Right lobe of liver (tissue), 6 donors: ENCODE measurements around the gene UBE3B. TPM values are rescaled to one million over a fixed set of nuclear protein-coding genes. Genes with fewer than 3 reads are reported as not detected.

ENCODE experiments used
- ATAC-seq, 4 donors: fragments of 200-7000 bp; cut with Tn5 transposase; one replicate each; pipeline ENCODE4 v1.9.1; 2020; ENCODE audit warnings: mild to moderate bottlenecking in 4 of 4, moderate library complexity in 4 of 4
- DNase-seq, 3 donors: peaks; one replicate each; pipeline ENCODE4 v3.0.0-alpha.2; 2020
- H3K27ac ChIP-seq, 3 donors: fragments of 200-600 bp; one replicate each; pipeline ENCODE4 v1.8.0; 2022
- H3K27me3 ChIP-seq, 2 donors: fragments of 200-600 bp; one replicate each; pipeline ENCODE4 v1.8.0; 2022
- H3K36me3 ChIP-seq, 4 donors: fragments of 200-600 bp; sonication (generic) in 1 of 4; one replicate each; pipeline versions ENCODE4 v1.5.1 to v1.8.0; 2017 to 2022; ENCODE audit warnings: control low read depth in 1 of 4
- H3K4me1 ChIP-seq, 4 donors: fragments of 200-600 bp; sonication (generic) in 1 of 4; one replicate each; pipeline versions ENCODE4 v1.5.1 to v1.8.0; 2017 to 2022; ENCODE audit warnings: control low read depth in 1 of 4
- H3K4me3 ChIP-seq, 3 donors: fragments of 200-600 bp; one replicate each; pipeline ENCODE4 v1.8.0; 2022
- H3K9me3 ChIP-seq, 4 donors: fragments of 200-600 bp; sonication (generic) in 1 of 4; one replicate each; pipeline versions ENCODE4 v1.5.1 to v1.8.0; 2017 to 2022; ENCODE audit warnings: control low read depth in 1 of 4
- CTCF ChIP-seq, 4 donors: fragments of 200-600 bp in 3 of 4; fragments of 450-650 bp in 1 of 4; IDR thresholded peaks; one replicate each; pipeline versions ENCODE4 v1.5.1 to v1.8.0; 2016 to 2022; ENCODE audit warnings: antibody characterized with exemption in 4 of 4, mild to moderate bottlenecking in 2 of 4
- POLR2A ChIP-seq: fragments of 450-650 bp; IDR thresholded peaks from one replicate; pipeline ENCODE4 v1.6.1; 2017; ENCODE audit warnings: antibody characterized with exemption, mild to moderate bottlenecking
- WGBS: methylation state at CpG from one replicate; pipeline ENCODE4 v1.1.6; 2018; ENCODE audit warnings: low coverage, low lambda C conversion rate; ENCODE audit not compliant: insufficient coverage; ENCODE audit errors: missing lambda C conversion rate; 5-methylcytosine and 5-hydroxymethylcytosine counted together
- intact Hi-C, 2 donors: fragments of 100-400 bp; cut with DNase I; formaldehyde crosslinking; loops; one replicate each; pipeline versions ENCODE4 v1.11.2 to v1.14.1; 2022
- total RNA-seq, 6 experiments: library from RNA; depleted of rRNA in 2 of 6; stranded (reverse); fragments of >200 nt in 2 of 6; fragmentation: NEBNext Ultra II Directional in 3 of 6; extraction: Animal tissue kit (Norgen Biotek cat#: 25700) in 3 of 6; gene quantifications; one replicate each; pipeline versions ENCODE4 v1.1.0 to v1.2.4, GENCODE V29; 2016 to 2023
- donor health status: DM: no; HTN: yes; CAD: no.
- donor health status: DM: no; HTN: no; CAD: no.
- donor health status: DM: no; HTN: no; CAD: no.
- donor health status: DM: no; HTN: yes; CAD: no.
- donor health status: DM: no; HTN: yes; CAD: no.

Gene UBE3B
- total RNA-seq, 6 experiments from 2014 or later, result 15.3 to 31.8 (median 22.5) TPM

GRCh38 chr12:109491671-109492070, 14.2 kb downstream of the UBE3B start:
- no peaks in the 10 kb centered on the region for H3K27me3 ChIP-seq
- H3K27ac ChIP-seq, result no peak overlapping the region
- no peaks in the 10 kb centered on the region for H3K4me1 ChIP-seq
- no peaks in the 10 kb centered on the region for H3K9me3 ChIP-seq
- TF ChIP-seq CTCF (IDR thresholded peaks at IDR 0.05) (no peak), POLR2A (no peak)
- peaks cover 4 to 61% (median 41%) of the 10 kb centered on the region in 4 donors for H3K36me3 ChIP-seq
- 100% methylated on average over 4 of the region's 4 CpGs for WGBS
- intact Hi-C loops, result no loop called here
- no peak overlapping the region for H3K4me3 ChIP-seq
- DNase-seq, result no peak
- no peak for ATAC-seq

GRCh38 chr12:109492371-109492770, 14.9 kb downstream of the UBE3B start:
- peaks cover 4 to 59% (median 35%) of the 10 kb centered on the region in 4 donors for H3K36me3 ChIP-seq
- no peak for TF ChIP-seq CTCF (IDR thresholded peaks at IDR 0.05)
- TF ChIP-seq POLR2A, result no peak
- H3K27me3 ChIP-seq, result no peaks in the 10 kb centered on the region
- no peak overlapping the region for H3K4me3 ChIP-seq
- no peak for DNase-seq
- WGBS, result 93% methylated on average over 4 of the region's 5 CpGs
- H3K9me3 ChIP-seq, result no peaks in the 10 kb centered on the region
- H3K27ac ChIP-seq, result no peak overlapping the region
- intact Hi-C loops, result no loop called here
- ATAC-seq, result peak in 1 of 4 donors; percentile 50
- no peaks in the 10 kb centered on the region for H3K4me1 ChIP-seq

- ATAC-seq (no peak), DNase-seq (no peak)
- Histone ChIP-seq H3K27ac (no peak overlapping the region), H3K27me3 (no peaks in the 10 kb centered on the region), H3K4me3 (no peak overlapping the region), H3K9me3 (no peaks in the 10 kb centered on the region), H3K36me3 (peaks cover 4 to 59% (median 32%) of the 10 kb centered on the region in 4 donors), H3K4me1 (no peaks in the 10 kb centered on the region)
- intact Hi-C loops, result no loop called here
- TF ChIP-seq CTCF (IDR thresholded peaks at IDR 0.05) (no peak), POLR2A (no peak)
Observed at GRCh38 chr12:109493090-109493489, 15.7 kb downstream of the UBE3B start.

- Histone ChIP-seq H3K9me3 (no peaks in the 10 kb centered on the region), H3K36me3 (peaks cover 3 to 59% (median 31%) of the 10 kb centered on the region in 4 donors), H3K27me3 (no peaks in the 10 kb centered on the region), H3K27ac (no peak overlapping the region), H3K4me3 (no peak overlapping the region), H3K4me1 (no peaks in the 10 kb centered on the region)
- TF ChIP-seq POLR2A (no peak), CTCF (IDR thresholded peaks at IDR 0.05) (no peak)
- no CpG with 5 or more reads among the region's 1 CpG for WGBS
- ATAC-seq, result no peak
- intact Hi-C loops, result no loop called here
- no peak for DNase-seq
Observed at GRCh38 chr12:109493938-109494337, 16.5 kb downstream of the UBE3B start.

GRCh38 chr12:109494348-109494881, 17.0 kb downstream of the UBE3B start:
- 80% methylated on average over 4 of the region's 7 CpGs for WGBS

More at GRCh38 chr12:109494348-109494881, 17.0 kb downstream of the UBE3B start:
- Histone ChIP-seq H3K36me3 (peaks cover 0 to 59% (median 31%) of the 10 kb centered on the region in 4 donors), H3K27me3 (no peaks in the 10 kb centered on the region), H3K9me3 (no peaks in the 10 kb centered on the region), H3K4me1 (no peaks in the 10 kb centered on the region), H3K4me3 (no peak overlapping the region), H3K27ac (no peak overlapping the region)
- DNase-seq, result no peak
- TF ChIP-seq CTCF (IDR thresholded peaks at IDR 0.05), result no peak
- no peak for TF ChIP-seq POLR2A
- intact Hi-C loops, result no loop called here
- no peak for ATAC-seq
